ENCODE data around the gene CCT7.
"Not testable (repeated sequence)": the region's sequence is repeated elsewhere in the genome, so short reads cannot be mapped to it uniquely, and the experiment has no call there.

Gene CCT7

GRCh38 chr2:73255907-73256617, 22.0 kb downstream of the CCT7 start:
- no peak for DNase-seq

- DNase-seq, result no peak
Measured at GRCh38 chr2:73256618-73256922, 22.5 kb downstream of the CCT7 start.

GRCh38 chr2:73257021-73257420, 22.9 kb downstream of the CCT7 start:
- no peak for DNase-seq

- DNase-seq, result no peak
Measured at GRCh38 chr2:73257425-73258125, 23.5 kb downstream of the CCT7 start.

GRCh38 chr2:73258186-73258912, 24.2 kb downstream of the CCT7 start:
- no peak for DNase-seq

DNA sequence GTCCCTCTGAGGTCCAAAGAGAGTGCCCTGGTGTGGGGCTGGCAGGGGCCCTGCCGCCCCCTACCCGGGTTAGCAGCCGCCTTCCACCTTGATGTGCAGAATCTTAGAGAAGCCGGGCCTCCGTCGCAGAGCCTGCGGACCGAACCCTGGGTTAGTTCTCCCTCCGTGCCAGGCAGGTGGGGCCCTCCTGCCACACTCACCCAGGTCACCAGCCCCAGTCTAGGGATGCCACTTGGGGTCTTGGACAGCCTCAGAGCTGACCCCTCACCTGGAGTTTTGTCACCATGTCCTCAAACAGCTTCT, 24.8 kb downstream of the CCT7 start:
- DNase-seq, result no peak

DNA sequence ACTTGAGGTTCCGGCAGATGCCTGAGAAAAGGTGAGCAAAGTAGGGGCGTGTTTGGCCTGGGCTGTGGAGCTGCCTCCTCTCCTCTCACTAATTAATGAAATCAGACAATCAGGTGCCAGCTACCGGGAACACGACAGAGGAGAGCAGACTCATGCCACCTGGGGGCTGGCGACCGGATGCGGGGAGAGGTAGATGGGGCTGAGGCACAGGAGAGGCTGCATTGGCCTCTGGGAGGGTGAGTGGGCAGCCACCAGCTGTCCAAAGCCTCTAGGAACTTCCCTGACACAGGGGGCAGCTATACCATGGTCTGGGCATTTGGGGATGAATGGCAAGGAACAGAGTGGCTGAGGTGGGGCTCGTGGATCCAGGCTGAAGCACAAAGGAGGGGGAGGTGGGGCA, 25.2 kb downstream of the CCT7 start:
- no peak for DNase-seq

DNA sequence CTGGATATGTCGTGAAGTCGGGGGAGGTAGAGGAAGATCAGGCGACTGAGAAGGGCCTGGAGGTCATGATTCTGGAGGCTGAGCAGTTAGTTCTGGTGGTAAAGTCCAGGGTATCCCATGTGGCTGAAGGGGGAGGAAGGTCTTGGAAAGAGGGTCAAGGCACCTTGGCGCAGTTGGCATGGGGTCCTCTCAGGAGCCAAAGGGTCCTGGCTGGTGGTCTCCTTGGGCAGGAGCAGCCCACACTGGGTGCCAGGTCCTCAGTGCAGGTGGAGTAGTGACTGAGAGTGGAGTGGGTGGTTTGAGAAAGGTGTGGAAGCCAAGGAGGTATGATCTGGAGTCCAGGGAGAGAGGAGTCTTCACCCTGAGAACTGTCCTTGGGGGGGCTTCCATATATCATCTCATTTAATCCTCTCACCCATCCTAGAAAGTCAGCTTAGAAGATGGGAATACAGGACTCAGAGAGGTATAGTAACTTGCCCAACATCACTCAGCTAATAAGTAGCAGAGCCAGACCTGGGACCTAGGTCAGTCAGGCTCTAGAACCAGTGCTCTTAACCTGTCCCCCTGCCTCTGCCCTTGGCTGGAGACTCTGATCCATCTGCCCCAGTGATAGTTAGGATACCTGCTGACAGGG, 25.7 kb downstream of the CCT7 start:
- no peak for DNase-seq

DNA sequence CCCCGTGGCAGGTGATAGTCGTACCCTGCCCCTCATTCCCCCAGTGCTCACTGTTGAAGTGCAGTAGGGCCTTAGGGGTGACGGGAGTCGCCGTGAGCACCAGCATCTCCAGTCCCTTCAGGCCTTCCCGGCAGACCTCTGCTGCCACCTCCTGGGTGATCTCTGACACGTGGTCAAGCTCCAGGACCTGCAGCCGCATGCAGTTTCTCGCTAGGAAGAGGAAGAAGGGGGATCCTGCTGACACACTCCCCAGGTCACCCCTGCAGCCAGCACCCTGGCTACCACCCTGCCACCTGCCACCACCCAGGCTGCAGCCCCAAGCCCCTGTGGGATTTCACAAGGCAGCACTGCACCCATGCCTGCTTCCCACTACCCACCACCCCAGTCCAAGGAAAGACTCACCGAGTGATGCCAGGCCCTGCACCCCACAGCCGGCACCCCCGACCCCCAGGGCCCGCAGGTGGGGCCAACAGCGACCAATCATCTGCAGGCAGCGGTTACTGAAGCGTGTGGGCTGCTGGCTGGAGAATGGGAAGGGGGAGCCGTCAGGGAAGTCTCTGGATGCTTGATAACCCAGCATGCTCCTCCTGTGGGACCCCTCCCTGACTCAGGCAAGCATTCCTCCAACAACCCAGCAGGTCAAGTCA, 26.4 kb downstream of the CCT7 start:
- peak; percentile 32 for DNase-seq

DNA sequence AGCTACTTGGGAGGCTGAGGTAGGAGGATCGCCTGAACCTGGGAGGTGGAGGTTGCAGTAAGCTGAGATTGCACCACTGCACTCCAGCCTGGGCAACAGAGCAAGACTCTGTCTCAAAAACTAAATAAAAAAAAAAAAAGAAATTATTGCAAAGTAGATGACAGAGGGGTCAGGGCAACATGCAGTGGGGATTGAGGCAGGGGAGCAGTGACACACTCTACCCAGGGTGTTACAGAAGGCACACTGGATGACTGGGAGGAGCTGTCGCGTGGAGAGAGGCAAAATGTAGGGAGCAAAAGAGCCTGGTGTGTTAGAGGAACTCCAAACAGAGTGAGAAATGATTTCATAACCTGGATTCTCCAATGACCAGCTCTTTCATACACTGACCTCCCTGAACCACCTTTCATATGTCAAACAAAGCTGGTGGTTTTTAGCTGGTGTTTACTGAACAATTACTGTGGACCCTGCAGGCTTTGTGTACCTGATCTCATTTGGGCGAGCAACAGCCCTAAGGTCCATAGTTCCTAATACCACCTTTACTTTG, 28.1 kb downstream of the CCT7 start:
- DNase-seq, result no peak

DNA sequence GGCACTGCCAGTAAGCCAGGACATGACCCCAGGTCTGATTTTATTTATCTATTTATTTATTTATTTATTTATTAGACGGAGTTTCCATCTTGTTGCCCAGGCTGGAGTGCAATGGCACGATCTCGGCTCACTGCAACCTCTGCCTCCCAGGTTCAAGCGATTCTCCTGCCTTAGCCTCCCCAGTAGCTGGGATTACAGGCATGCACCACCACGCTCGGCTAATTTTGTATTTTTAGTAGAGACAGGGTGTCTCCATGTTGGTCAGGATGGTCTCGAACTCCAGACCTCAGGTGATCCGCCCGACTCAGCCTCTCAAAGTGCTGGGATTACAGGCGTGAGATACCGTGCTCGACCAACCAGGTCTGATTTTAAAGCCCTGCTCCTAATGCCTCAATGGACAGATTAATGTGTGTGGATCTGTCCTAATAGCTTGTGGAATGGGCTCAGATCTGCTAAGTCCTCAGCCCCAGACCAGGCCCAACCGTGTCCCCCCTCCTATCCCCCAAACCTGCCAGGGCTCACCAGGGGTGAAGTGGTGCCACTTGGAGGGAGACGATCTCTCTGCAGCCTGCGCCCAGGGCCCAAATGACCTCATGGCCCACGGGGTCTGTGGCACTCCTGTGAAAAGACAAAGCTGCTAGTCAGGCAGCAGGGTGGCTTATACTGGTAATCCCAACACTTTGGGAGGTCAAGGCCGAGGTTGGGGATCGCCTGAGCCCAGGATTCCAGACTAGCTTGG, 28.8 kb downstream of the CCT7 start:
- not testable (repeated sequence) for DNase-seq

GRCh38 chr2:73263540-73264331, 29.6 kb downstream of the CCT7 start:
- DNase-seq, result no peak

GRCh38 chr2:73264332-73264606, 30.2 kb downstream of the CCT7 start:
- DNase-seq, result no peak

DNA sequence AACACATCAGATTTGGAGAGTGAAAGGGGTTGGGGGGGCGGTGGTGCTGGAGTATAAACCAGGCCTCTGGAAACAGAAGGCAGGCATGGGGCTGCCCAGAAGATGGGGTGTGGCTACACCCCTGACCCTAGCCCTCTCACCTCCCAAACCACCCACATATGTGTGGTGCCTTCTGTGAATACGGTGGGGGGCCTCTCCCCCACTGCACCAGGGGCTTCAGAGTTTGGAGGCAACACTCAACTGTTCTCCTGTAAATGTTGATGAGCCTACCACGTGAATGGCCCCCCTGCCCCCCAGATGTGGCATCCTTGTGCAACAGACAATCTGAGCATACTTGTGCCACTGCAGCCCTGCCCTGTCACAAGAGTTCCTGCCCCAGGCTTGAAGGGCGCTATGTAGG, 30.7 kb downstream of the CCT7 start:
- DNase-seq, result no peak

- DNase-seq, result no peak
Measured at GRCh38 chr2:73265298-73266060, 31.4 kb downstream of the CCT7 start.

DNA sequence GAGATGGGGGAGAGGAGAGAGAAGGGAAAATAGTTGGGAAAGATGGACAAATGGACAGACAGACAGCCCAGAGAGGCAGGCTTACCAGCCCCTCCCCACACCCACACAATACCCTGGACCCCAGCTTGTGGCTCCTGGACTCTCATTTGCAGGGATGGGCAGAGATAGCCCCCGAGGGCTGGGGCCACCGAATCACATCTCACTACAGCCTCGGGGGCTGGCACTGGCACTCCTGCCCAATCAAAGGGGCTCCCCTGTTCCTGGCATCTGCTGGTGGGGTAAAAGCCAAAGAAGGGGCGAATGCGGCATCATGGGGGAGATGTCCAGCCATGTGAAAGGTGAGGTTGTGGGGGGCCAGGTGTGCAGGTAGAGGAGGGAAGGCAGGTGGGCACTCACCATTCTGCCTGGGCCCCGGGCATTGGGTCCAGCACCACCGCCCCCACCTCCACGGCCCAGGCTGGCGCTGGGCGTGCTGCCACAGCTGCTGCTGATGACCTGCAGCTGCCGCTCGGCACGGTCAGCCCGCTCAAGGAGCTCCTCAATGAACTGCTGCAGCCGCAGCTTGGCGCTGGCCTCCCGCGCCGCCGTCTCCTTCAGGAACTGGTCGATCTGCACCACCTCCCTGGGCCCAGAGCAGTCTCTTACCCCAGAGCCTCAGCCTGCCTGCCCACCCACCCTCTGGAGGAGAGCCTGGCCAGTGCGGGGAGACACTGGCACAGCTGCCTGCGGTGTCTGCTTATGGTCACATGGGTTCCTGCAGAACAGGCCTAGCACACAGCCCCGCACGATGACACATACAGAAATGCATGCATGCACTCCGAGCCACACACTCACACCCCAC, 32.2 kb downstream of the CCT7 start:
- no peak for DNase-seq

GRCh38 chr2:73267008-73267407, 32.9 kb downstream of the CCT7 start:
- no peak for DNase-seq

DNA sequence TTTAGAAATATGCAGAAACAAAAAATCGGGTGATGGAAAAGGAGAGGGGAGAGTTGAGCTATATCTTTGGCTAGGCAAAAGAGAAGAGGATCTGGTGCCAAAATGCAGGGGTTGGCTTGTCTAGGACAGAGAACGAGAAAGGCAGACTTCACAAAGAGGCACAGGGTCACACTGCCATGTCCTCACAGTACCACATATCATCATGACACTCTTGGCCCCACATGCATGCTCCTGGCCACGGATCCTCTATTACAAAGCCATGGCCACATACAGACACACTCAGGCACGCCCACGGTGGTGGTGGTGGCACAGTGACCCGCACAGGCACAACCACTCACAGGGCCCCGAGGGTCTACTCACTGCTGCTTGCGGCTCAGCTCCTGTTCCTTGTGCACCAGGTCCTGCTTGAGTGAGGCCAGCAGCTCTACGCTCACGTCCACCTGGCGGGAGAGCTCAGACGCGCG, 34.3 kb downstream of the CCT7 start:
- no peak for DNase-seq

GRCh38 chr2:73268830-73269685, 35.0 kb downstream of the CCT7 start:
- peak; percentile 17 for DNase-seq

Data from fibroblast of skin of scalp (primary cell).